ENCODE data around the gene RPS6KL1. TPM values are rescaled to one million over a fixed set of nuclear protein-coding genes. Genes with fewer than 3 reads are reported as not detected.

The RPS6KL1 gene, protein sequence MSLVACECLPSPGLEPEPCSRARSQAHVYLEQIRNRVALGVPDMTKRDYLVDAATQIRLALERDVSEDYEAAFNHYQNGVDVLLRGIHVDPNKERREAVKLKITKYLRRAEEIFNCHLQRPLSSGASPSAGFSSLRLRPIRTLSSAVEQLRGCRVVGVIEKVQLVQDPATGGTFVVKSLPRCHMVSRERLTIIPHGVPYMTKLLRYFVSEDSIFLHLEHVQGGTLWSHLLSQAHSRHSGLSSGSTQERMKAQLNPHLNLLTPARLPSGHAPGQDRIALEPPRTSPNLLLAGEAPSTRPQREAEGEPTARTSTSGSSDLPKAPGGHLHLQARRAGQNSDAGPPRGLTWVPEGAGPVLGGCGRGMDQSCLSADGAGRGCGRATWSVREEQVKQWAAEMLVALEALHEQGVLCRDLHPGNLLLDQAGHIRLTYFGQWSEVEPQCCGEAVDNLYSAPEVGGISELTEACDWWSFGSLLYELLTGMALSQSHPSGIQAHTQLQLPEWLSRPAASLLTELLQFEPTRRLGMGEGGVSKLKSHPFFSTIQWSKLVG
- polyA plus RNA-seq (2011; rRNA removed) (0.32 and 0.40 TPM in 2 replicates), polyA plus RNA-seq (2017; fragmentation: RNase III; extraction: RNeasy Plus Mini Kit Qiagen cat#74134 plus additional on column Dnase treatment) (0.71 to 1.2 TPM (median 0.99 TPM) in 3 replicates), polyA minus RNA-seq (2011; rRNA and poly(A)+ RNA removed) (0.62 and 1.6 TPM in 2 replicates)
- 1.1 and 1.2 TPM in 2 replicates for polyA plus RNA-seq (2012; cell fraction: cytosol; rRNA removed)
- 3.5 and 5.8 TPM in 2 replicates for polyA plus RNA-seq (2012; cell fraction: nucleus; rRNA removed)

DNA sequence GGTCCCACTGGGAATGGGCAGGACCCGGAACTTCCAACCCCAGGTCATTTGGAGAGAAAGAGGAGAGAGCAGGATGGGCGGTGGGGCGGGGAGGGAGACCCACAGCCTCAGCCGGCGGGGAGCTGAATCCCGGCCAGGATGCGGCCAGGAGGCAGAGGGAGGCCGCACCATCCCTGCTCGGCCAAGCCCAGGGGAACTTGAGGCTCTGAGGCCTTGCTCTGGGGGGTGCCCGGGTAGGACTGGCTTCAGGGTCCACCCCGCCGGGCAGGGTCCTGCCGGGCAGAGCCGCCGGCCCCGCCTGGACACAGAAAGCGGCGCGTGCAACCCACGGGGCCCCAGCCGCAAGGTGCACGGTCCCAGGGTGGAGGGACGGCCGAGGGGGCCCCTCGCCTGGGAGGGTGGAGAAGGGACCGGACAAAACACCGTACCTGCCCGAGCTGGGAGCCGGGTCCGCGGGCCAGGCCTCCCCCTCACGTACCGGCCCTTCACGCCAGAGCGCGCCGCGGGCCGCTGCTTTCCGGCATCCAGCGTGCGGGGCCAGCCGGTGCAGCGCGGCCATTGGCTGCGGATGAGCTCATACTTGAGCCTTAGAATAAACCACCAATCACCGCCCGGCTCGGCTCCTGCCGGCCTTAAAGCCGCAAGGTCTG is at the start of gene RPS6KL1:
Gene RPS6KL1, minus strand, starts transcription at position 509 of the 650 bp plus-strand sequence. CDS start 1,719 bp downstream, outside the sequence.
- Histone ChIP-seq H3K4me1 (no peaks in the 10 kb centered on the region), H3K4me3 (peak within 1 kb of the TSS; percentile 35), H3K4me2 (peak within 1 kb of the TSS; percentile 59), H3K27ac (peak within 1 kb of the TSS in 1 of 2 experiments; percentile 48; a peak in 2 of 6 replicates), H3K9me3 (no peaks in the 10 kb centered on the region)
- 80% methylated on average over 9 of the region's 51 CpGs for WGBS (ENCODE audit: missing lambda C conversion rate)
- DNase-seq (ENCODE audit: low read depth in 1 of 2, low spot score in 1 of 2) = peak; percentile 57 to 80
- CTCF ChIA-PET = interaction anchor here (0.6 to 5.7 kb wide), 7 partner anchors 12 to 166 kb away, joined by 3 to 30 read pairs (median 5); no protein-coding TSS in a partner anchor
- POLR2A ChIA-PET = no interaction called here
- peak; percentile 76 to 95 for ATAC-seq
- TF ChIP-seq KDM5A (IDR thresholded peaks at IDR 0.05) (no peak), ESRRA (IDR thresholded peaks at IDR 0.05; ENCODE audit: borderline replicate concordance, low read length) (no peak), HOXB5 (CRISPR knock-in tag; IDR thresholded peaks at IDR 0.05) (no peak), RAD21 (conservative IDR thresholded peaks at IDR 0.05 in 1 of 2, IDR thresholded peaks at IDR 0.05 in 1 of 2) (no peak), MYC (IDR thresholded peaks at IDR 0.05; ENCODE audit: borderline replicate concordance, low read length) (no peak), SMC3 (IDR thresholded peaks at IDR 0.05) (no peak), ZFP36 (IDR thresholded peaks at IDR 0.05; ENCODE audit: borderline replicate concordance, partially characterized antibody) (no peak), HOXA7 (CRISPR knock-in tag; IDR thresholded peaks at IDR 0.05) (no peak), CHD4 (IDR thresholded peaks at IDR 0.05; ENCODE audit: borderline replicate concordance) (no peak), RARB (CRISPR knock-in tag; IDR thresholded peaks at IDR 0.05) (no peak), RNF2 (IDR thresholded peaks at IDR 0.05; ENCODE audit: borderline replicate concordance, low read depth) (no peak), CBX8 (IDR thresholded peaks at IDR 0.05) (no peak), EP300 (IDR thresholded peaks at IDR 0.05) (no peak), NPAS2 (CRISPR knock-in tag; IDR thresholded peaks at IDR 0.05; ENCODE audit: borderline replicate concordance) (no peak), POLR2A (IDR thresholded peaks at IDR 0.05; ENCODE audit: low read length) (no peak)
- TF ChIP-seq, protein P1, sequence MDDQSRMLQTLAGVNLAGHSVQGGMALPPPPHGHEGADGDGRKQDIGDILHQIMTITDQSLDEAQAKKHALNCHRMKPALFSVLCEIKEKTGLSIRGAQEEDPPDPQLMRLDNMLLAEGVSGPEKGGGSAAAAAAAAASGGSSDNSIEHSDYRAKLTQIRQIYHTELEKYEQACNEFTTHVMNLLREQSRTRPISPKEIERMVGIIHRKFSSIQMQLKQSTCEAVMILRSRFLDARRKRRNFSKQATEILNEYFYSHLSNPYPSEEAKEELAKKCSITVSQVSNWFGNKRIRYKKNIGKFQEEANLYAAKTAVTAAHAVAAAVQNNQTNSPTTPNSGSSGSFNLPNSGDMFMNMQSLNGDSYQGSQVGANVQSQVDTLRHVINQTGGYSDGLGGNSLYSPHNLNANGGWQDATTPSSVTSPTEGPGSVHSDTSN (IDR thresholded peaks at IDR 0.05) = no peak
- TF ChIP-seq, protein P2, sequence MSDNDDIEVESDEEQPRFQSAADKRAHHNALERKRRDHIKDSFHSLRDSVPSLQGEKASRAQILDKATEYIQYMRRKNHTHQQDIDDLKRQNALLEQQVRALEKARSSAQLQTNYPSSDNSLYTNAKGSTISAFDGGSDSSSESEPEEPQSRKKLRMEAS (IDR thresholded peaks at IDR 0.05) = no peak
- TF ChIP-seq, protein P3, sequence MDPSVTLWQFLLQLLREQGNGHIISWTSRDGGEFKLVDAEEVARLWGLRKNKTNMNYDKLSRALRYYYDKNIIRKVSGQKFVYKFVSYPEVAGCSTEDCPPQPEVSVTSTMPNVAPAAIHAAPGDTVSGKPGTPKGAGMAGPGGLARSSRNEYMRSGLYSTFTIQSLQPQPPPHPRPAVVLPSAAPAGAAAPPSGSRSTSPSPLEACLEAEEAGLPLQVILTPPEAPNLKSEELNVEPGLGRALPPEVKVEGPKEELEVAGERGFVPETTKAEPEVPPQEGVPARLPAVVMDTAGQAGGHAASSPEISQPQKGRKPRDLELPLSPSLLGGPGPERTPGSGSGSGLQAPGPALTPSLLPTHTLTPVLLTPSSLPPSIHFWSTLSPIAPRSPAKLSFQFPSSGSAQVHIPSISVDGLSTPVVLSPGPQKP (IDR thresholded peaks at IDR 0.05; ENCODE audit: low read depth, low read length) = no peak
- no peak for FAIRE-seq

DNA sequence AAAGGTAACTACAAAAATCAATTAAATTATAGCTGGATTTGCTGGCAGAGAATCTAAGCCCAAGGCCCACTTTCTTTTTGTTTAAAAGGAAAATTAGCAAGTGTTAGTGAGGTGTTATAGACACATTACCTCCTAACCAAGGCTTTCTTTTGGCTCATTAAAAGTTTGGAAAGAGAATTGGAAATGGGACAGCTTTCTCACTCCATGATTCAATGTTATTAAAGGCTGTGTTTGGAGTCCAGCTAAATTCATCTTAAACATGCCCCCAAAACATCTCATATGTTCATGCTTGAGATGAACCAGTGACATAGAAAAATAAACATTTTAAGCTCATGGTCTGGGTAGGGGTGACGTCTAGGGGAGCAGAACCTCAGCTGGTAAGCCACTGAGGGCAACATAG is 45.8 kb upstream of the RPS6KL1 start:
- CTCF ChIA-PET = interaction anchor here (0.6 to 2.0 kb wide), 6 partner anchors 9 to 119 kb away, joined by 3 to 10 read pairs (median 4); no protein-coding TSS in a partner anchor
- FAIRE-seq (no peak), ATAC-seq (no peak), DNase-seq (ENCODE audit: low read depth in 1 of 2, low spot score in 1 of 2) (no peak)
- Histone ChIP-seq H3K4me1 (peaks cover 5% of the 10 kb centered on the region; the same call in 1 of the 3 replicates), H3K9me3 (no peaks in the 10 kb centered on the region), H3K4me3 (no peak overlapping the region), H3K27ac (no peak overlapping the region), H3K4me2 (no peak overlapping the region)
- POLR2A ChIA-PET = no interaction called here
- WGBS (ENCODE audit: missing lambda C conversion rate) = 14% methylated on average over 1 of the region's 1 CpG
- no peak for TF ChIP-seq ZSCAN20 (CRISPR knock-in tag; IDR thresholded peaks at IDR 0.05)
- no peak for TF ChIP-seq CHD4 (IDR thresholded peaks at IDR 0.05; ENCODE audit: borderline replicate concordance)
- no peak for TF ChIP-seq MAFK (IDR thresholded peaks at IDR 0.05; ENCODE audit: partially characterized antibody)
- TF ChIP-seq NPAS2 (CRISPR knock-in tag; IDR thresholded peaks at IDR 0.05; ENCODE audit: borderline replicate concordance) = no peak
- no peak for TF ChIP-seq MAZ (IDR thresholded peaks at IDR 0.05; ENCODE audit: borderline replicate concordance, low read depth, low read length)

All from A549 (cell line).